DOHH2 (cell line): ENCODE measurements around the gene ASPRV1.

ENCODE experiments used
- H3F3A ChIP-seq: fragments of 200-600 bp; sonication (generic), shearing (Covaris generic); 2 replicates; pipeline ENCODE4 v1.6.0; 2016; ENCODE audit warnings: antibody characterized with exemption, mild to moderate bottlenecking; ENCODE audit not compliant: control insufficient read depth, insufficient read depth
- H3K27ac ChIP-seq: fragments of 200-600 bp; sonication (generic); 2 replicates; pipeline ENCODE4 v1.5.1; 2014; ENCODE audit warnings: low read depth, mild to moderate bottlenecking, low read length, moderate library complexity
- H3K27me3 ChIP-seq: fragments of 200-600 bp; sonication (generic); 2 replicates; pipeline ENCODE4 v1.6.1; 2014; ENCODE audit warnings: mild to moderate bottlenecking, low read length, mixed read lengths; ENCODE audit not compliant: control insufficient read depth
- H3K36me3 ChIP-seq: fragments of 200-600 bp; sonication (generic); 2 replicates; pipeline ENCODE4 v1.6.1; 2014; ENCODE audit warnings: mild to moderate bottlenecking, low read length, moderate library complexity, mixed read lengths; ENCODE audit not compliant: control insufficient read depth
- H3K4me1 ChIP-seq: fragments of 200-600 bp; sonication (generic); 2 replicates; pipeline ENCODE4 v1.6.1; 2014; ENCODE audit warnings: mild to moderate bottlenecking, low read length, mixed read lengths; ENCODE audit not compliant: control insufficient read depth
- H3K4me2 ChIP-seq: fragments of 200-600 bp; sonication (generic); 2 replicates; pipeline ENCODE4 v1.6.0; 2014; ENCODE audit warnings: mild to moderate bottlenecking, low read length, moderate library complexity
- H3K4me3 ChIP-seq: fragments of 200-600 bp; sonication (generic); 2 replicates; pipeline ENCODE4 v1.5.1; 2014; ENCODE audit warnings: mild to moderate bottlenecking, low read length, mixed read lengths
- H3K79me2 ChIP-seq: fragments of 200-600 bp; sonication (generic); 2 replicates; pipeline ENCODE4 v1.6.1; 2014; ENCODE audit warnings: mild to moderate bottlenecking, low read length, mixed read lengths; ENCODE audit not compliant: control insufficient read depth
- H3K9me2 ChIP-seq: fragments of 200-600 bp; sonication (generic); replicated peaks from 2 replicates; pipeline ENCODE4 v1.6.1; 2014; ENCODE audit warnings: mild to moderate bottlenecking, low read length, mixed read lengths; ENCODE audit not compliant: control insufficient read depth
- H3K9me3 ChIP-seq: fragments of 200-600 bp; sonication (generic); 2 replicates; pipeline ENCODE4 v1.6.1; 2014; ENCODE audit warnings: antibody characterized with exemption, low read length, mixed read lengths; ENCODE audit not compliant: control insufficient read depth, insufficient read depth
- H4K20me1 ChIP-seq: fragments of 200-600 bp; sonication (generic); 2 replicates; pipeline ENCODE4 v1.6.0; 2014; ENCODE audit warnings: low read depth, mild to moderate bottlenecking, antibody characterized with exemption, low read length, moderate library complexity; ENCODE audit not compliant: control insufficient read depth, insufficient read depth
- EZH2phosphoT487 ChIP-seq: fragments of 200-600 bp; sonication (generic); IDR thresholded peaks from 2 replicates; pipeline ENCODE4 v1.6.1; 2017; ENCODE audit warnings: borderline replicate concordance, mild to moderate bottlenecking, antibody characterized with exemption, low read length, moderate library complexity, mixed read lengths
- TF ChIP-seq, protein P1 (sequence below): fragments of 200-600 bp; sonication (generic); IDR thresholded peaks from one replicate; pipeline ENCODE4 v1.5.1; 2014; ENCODE audit warnings: antibody characterized with exemption, mild to moderate bottlenecking, low read depth, low read length; ENCODE audit not compliant: poor library complexity, severe bottlenecking

The ASPRV1 gene

DNA sequence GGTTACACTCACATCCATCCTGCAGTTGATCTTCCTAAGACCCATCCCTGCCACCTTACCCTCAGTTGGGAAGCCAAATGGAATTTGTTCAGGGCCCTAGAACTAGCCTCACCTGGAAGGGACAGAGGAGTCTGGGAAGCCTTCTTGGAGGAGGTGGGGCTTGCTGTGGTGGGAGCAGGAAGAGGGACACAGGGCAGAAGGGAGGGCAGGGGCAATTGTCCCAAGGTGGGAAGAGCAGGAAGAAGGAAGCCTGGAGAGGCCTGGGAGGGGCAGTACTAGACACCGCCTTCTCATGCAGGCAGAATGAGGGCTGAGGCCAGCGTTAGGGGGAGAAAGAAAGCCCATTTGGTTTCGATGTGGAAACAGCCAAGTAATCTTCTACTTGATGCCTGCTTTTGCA lies 34.1 kb upstream of the ASPRV1 start:
- Histone ChIP-seq H3K9me3 (no peaks in the 10 kb centered on the region), H3F3A (no peaks in the 10 kb centered on the region), H3K4me3 (no peak overlapping the region), H3K4me2 (no peak overlapping the region), H3K79me2 (no peaks in the 10 kb centered on the region), H4K20me1 (no peaks in the 10 kb centered on the region), H3K27ac (no peak overlapping the region), H3K27me3 (no peaks in the 10 kb centered on the region), H3K4me1 (no peaks in the 10 kb centered on the region), H3K36me3 (no peaks in the 10 kb centered on the region), H3K9me2 (no peaks in the 10 kb centered on the region)
- TF ChIP-seq EZH2phosphoT487: no peak
- TF ChIP-seq, protein P1, sequence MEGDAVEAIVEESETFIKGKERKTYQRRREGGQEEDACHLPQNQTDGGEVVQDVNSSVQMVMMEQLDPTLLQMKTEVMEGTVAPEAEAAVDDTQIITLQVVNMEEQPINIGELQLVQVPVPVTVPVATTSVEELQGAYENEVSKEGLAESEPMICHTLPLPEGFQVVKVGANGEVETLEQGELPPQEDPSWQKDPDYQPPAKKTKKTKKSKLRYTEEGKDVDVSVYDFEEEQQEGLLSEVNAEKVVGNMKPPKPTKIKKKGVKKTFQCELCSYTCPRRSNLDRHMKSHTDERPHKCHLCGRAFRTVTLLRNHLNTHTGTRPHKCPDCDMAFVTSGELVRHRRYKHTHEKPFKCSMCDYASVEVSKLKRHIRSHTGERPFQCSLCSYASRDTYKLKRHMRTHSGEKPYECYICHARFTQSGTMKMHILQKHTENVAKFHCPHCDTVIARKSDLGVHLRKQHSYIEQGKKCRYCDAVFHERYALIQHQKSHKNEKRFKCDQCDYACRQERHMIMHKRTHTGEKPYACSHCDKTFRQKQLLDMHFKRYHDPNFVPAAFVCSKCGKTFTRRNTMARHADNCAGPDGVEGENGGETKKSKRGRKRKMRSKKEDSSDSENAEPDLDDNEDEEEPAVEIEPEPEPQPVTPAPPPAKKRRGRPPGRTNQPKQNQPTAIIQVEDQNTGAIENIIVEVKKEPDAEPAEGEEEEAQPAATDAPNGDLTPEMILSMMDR: no peak

DNA sequence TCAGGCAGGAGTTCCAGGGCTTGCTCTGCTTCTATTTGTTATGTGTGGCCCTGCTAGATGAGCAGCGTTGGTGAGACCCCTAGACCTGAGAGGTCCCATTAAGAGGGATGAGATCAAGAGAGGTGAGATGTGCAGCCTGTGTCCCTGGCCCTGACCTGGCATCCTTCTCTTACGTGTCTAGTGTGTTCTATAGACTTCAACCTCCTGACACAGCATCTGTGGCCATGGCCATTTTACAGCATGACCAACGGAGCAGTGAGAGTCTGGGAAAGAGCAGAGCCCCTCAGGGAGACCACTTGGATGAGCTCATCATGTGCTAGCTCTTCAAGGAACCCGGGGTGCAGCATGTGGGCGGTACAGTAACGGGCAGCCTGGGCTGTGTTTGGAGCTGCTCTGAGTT lies 32.7 kb upstream of the ASPRV1 start:
- H3K27ac ChIP-seq: no peak overlapping the region
- H3K79me2 ChIP-seq: no peaks in the 10 kb centered on the region
- TF ChIP-seq, protein P1: no peak
- no peak for TF ChIP-seq EZH2phosphoT487
- no peaks in the 10 kb centered on the region for H3K4me1 ChIP-seq
- no peaks in the 10 kb centered on the region for H3K27me3 ChIP-seq
- no peaks in the 10 kb centered on the region for H4K20me1 ChIP-seq
- no peak overlapping the region for H3K4me3 ChIP-seq
- no peaks in the 10 kb centered on the region for H3K9me2 ChIP-seq
- H3F3A ChIP-seq: no peaks in the 10 kb centered on the region
- no peaks in the 10 kb centered on the region for H3K36me3 ChIP-seq
- no peaks in the 10 kb centered on the region for H3K9me3 ChIP-seq
- no peak overlapping the region for H3K4me2 ChIP-seq

DNA sequence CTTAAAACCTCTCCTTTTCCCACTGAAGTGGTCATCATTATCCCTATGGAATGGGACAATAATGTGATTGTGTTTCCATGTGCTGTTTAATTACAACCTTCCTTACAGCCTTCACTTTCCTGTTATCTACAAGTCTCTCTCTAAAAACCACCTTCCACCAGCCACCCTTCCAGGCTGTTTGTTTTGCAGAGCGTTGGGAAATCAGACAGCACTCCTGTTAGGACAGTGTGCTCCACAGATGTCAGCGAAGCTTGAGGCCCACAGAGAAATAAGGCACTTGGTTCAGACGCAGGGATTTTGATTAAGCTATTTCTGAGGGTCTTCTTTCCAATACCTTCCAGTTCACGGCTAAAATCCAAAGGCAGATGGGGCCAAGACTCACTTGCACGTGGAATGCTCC lies 32.3 kb upstream of the ASPRV1 start:
- H3K79me2 ChIP-seq: no peaks in the 10 kb centered on the region
- no peaks in the 10 kb centered on the region for H4K20me1 ChIP-seq
- no peak overlapping the region for H3K4me2 ChIP-seq
- H3F3A ChIP-seq: no peaks in the 10 kb centered on the region
- TF ChIP-seq EZH2phosphoT487: no peak
- TF ChIP-seq, protein P1: no peak
- H3K9me3 ChIP-seq: no peaks in the 10 kb centered on the region
- no peaks in the 10 kb centered on the region for H3K27me3 ChIP-seq
- no peaks in the 10 kb centered on the region for H3K36me3 ChIP-seq
- H3K27ac ChIP-seq: no peak overlapping the region
- H3K4me3 ChIP-seq: no peak overlapping the region
- no peaks in the 10 kb centered on the region for H3K9me2 ChIP-seq
- H3K4me1 ChIP-seq: no peaks in the 10 kb centered on the region
